Mammary epithelial cell (primary cell): ENCODE results near the gene BRSK1.
A peak's percentile ranks its signal among the peaks of the same experiment; 100 is the strongest.

Experiments used
- CTCF ChIP-seq, 2 donors: IDR thresholded peaks in 1 of 2; conservative IDR thresholded peaks in 1 of 2; 2 replicates each; pipeline ENCODE4 v1.5.1; 2011 to 2012; ENCODE audit warnings: inconsistent platforms in 2 of 2, low read length in 2 of 2, mild to moderate bottlenecking in 2 of 2, control low read depth in 1 of 2, low read depth in 1 of 2; ENCODE audit not compliant: insufficient read depth in 1 of 2; ENCODE audit errors: extremely low read depth in 1 of 2
- EZH2 ChIP-seq: IDR thresholded peaks from 2 replicates; pipeline ENCODE4 v1.6.1; 2012; ENCODE audit warnings: low read length, inconsistent platforms, borderline replicate concordance

- TF ChIP-seq CTCF (conservative IDR thresholded peaks at IDR 0.05 in 1 of 2, IDR thresholded peaks at IDR 0.05 in 1 of 2; ENCODE audit: extremely low read depth in 1 of 2, insufficient read depth in 1 of 2, low read depth in 1 of 2, low read length in 2 of 2): peak in 1 of 2 donors; percentile 1
- TF ChIP-seq EZH2: no peak
Measured at GRCh38 chr19:55258828-55259539, 24.8 kb upstream of the BRSK1 start, which contains the start of gene PPP6R1.
